Smooth muscle cell (in vitro differentiated cells): ENCODE measurements around the gene FMN1. TPM values are rescaled to one million over a fixed set of nuclear protein-coding genes. Genes with fewer than 3 reads are reported as not detected.

Source experiments
- DNase-seq: peaks from one replicate; lab custom pipeline; 2025; ENCODE audit not compliant: unreplicated experiment; lab: John Stamatoyannopoulos, UW
- H2AFZ ChIP-seq: fragments of 200-600 bp; sonication (generic); 2 replicates; pipeline ENCODE4 v1.6.0; 2016; ENCODE audit warnings: antibody characterized with exemption, low read depth, mild to moderate bottlenecking
- H3F3A ChIP-seq: fragments of 200-600 bp; sonication (generic); 2 replicates; pipeline ENCODE4 v1.6.0; 2017; ENCODE audit warnings: antibody characterized with exemption, low read depth
- H3K27ac ChIP-seq: fragments of 200-600 bp; sonication (generic); 2 replicates; pipeline ENCODE4 v1.5.1; 2016; ENCODE audit warnings: low read depth, mild to moderate bottlenecking
- H3K27me3 ChIP-seq: fragments of 200-600 bp; sonication (generic); 2 replicates; pipeline ENCODE4 v1.6.1; 2016; ENCODE audit warnings: low read depth, mild to moderate bottlenecking
- H3K36me3 ChIP-seq: fragments of 200-600 bp; sonication (generic); 2 replicates; pipeline ENCODE4 v1.5.1; 2016; ENCODE audit warnings: low read depth
- H3K4me1 ChIP-seq: fragments of 200-600 bp; sonication (generic); 2 replicates; pipeline ENCODE4 v1.5.1; 2016; ENCODE audit warnings: low read depth
- H3K4me2 ChIP-seq: fragments of 200-600 bp; sonication (generic); 2 replicates; pipeline ENCODE4 v1.6.0; 2016; ENCODE audit warnings: mild to moderate bottlenecking
- H3K4me3 ChIP-seq: fragments of 200-600 bp; sonication (generic); 2 replicates; pipeline ENCODE4 v1.5.1; 2016; ENCODE audit warnings: mild to moderate bottlenecking
- H3K79me2 ChIP-seq: fragments of 200-600 bp; sonication (generic); 2 replicates; pipeline ENCODE4 v1.6.0; 2016; ENCODE audit warnings: low read depth, mild to moderate bottlenecking
- H3K9ac ChIP-seq: fragments of 200-600 bp; sonication (generic); 2 replicates; pipeline ENCODE4 v1.6.0; 2016; ENCODE audit warnings: low read depth
- H3K9me3 ChIP-seq: fragments of 200-600 bp; sonication (generic); replicated peaks from 2 replicates; pipeline ENCODE4 v1.5.1; 2016; ENCODE audit warnings: low read depth
- H4K20me1 ChIP-seq: fragments of 200-600 bp; sonication (generic); 2 replicates; pipeline ENCODE4 v1.6.0; 2016; ENCODE audit warnings: low read depth
- CTCF ChIP-seq: fragments of 200-600 bp; sonication (generic); IDR thresholded peaks from 2 replicates; pipeline ENCODE4 v1.5.1; 2017; ENCODE audit warnings: borderline replicate concordance, mild to moderate bottlenecking, antibody characterized with exemption; ENCODE audit not compliant: insufficient read depth, poor library complexity, severe bottlenecking
- WGBS: methylation state at CpG from one replicate; pipeline ENCODE4 v1.1.7; 2016; ENCODE audit warnings: low lambda C conversion rate; 5-methylcytosine and 5-hydroxymethylcytosine counted together
- polyA plus RNA-seq: library from polyadenylated mRNA; unstranded; fragments of >200 nt; fragmentation: Nextera tagmentation; extraction: Ambion mirVana; gene quantifications from 2 replicates; pipeline ENCODE4 v1.2.1, GENCODE V29; 2016
- total RNA-seq: library from RNA; depleted of rRNA; stranded (reverse); fragments of >200 nt; gene quantifications from 2 replicates; pipeline ENCODE4 v1.2.3, GENCODE V29; 2014

Gene FMN1
- total and polyA plus RNA-seq, 2 experiments from 2014 or later, result 0.08 to 4.0 TPM

- TF ChIP-seq CTCF, result no peak
- Histone ChIP-seq H2AFZ (no peak overlapping the region), H3K4me2 (no peak overlapping the region), H3K9me3 (no peaks in the 10 kb centered on the region), H3K4me1 (peaks cover under 1% of the 10 kb centered on the region), H3K4me3 (no peak overlapping the region), H3K9ac (no peak overlapping the region), H3F3A (no peaks in the 10 kb centered on the region), H3K36me3 (no peaks in the 10 kb centered on the region), H3K27ac (no peak overlapping the region), H4K20me1 (no peaks in the 10 kb centered on the region), H3K27me3 (no peaks in the 10 kb centered on the region), H3K79me2 (no peaks in the 10 kb centered on the region)
- WGBS, result 88% methylated on average over 1 of the region's 1 CpG
- DNase-seq, result no peak
Observed at GRCh38 chr15:32998182-32998581, 196.3 kb downstream of the FMN1 start.

GRCh38 chr15:32994810-32995424 lies 199.6 kb downstream of the FMN1 start:
- H4K20me1 ChIP-seq, result no peaks in the 10 kb centered on the region
- no peaks in the 10 kb centered on the region for H3K9me3 ChIP-seq
- H3K36me3 ChIP-seq, result no peaks in the 10 kb centered on the region
- H3K9ac ChIP-seq, result no peak overlapping the region
- no peak overlapping the region for H3K27ac ChIP-seq
- H3K4me1 ChIP-seq, result peaks cover 4% of the 10 kb centered on the region
- peak; percentile 75 for TF ChIP-seq CTCF
- H2AFZ ChIP-seq, result no peak overlapping the region
- no peak overlapping the region for H3K4me3 ChIP-seq
- no peak overlapping the region for H3K4me2 ChIP-seq
- H3F3A ChIP-seq, result no peaks in the 10 kb centered on the region
- WGBS, result 98% methylated on average over 1 of the region's 1 CpG
- H3K79me2 ChIP-seq, result no peaks in the 10 kb centered on the region
- no peak for DNase-seq
- H3K27me3 ChIP-seq, result no peaks in the 10 kb centered on the region

GRCh38 chr15:32993285-32993684 lies 201.2 kb downstream of the FMN1 start:
- Histone ChIP-seq H3K9ac (no peak overlapping the region), H3F3A (no peaks in the 10 kb centered on the region), H3K36me3 (no peaks in the 10 kb centered on the region), H3K4me1 (peaks cover 4% of the 10 kb centered on the region), H3K27me3 (no peaks in the 10 kb centered on the region), H3K9me3 (no peaks in the 10 kb centered on the region), H3K27ac (no peak overlapping the region), H3K79me2 (no peaks in the 10 kb centered on the region), H3K4me2 (no peak overlapping the region), H2AFZ (no peak overlapping the region), H4K20me1 (no peaks in the 10 kb centered on the region), H3K4me3 (no peak overlapping the region)
- DNase-seq, result no peak
- TF ChIP-seq CTCF, result peak; percentile 23

- H3K4me3 ChIP-seq, result no peak overlapping the region
- H3K4me2 ChIP-seq, result no peak overlapping the region
- no peaks in the 10 kb centered on the region for H3K36me3 ChIP-seq
- no peak for DNase-seq
- H2AFZ ChIP-seq, result no peak overlapping the region
- no peaks in the 10 kb centered on the region for H3K79me2 ChIP-seq
- no peak overlapping the region for H3K27ac ChIP-seq
- H3K27me3 ChIP-seq, result no peaks in the 10 kb centered on the region
- H4K20me1 ChIP-seq, result no peaks in the 10 kb centered on the region
- TF ChIP-seq CTCF, result no peak
- H3K4me1 ChIP-seq, result peaks cover 4% of the 10 kb centered on the region
- H3F3A ChIP-seq, result no peaks in the 10 kb centered on the region
- no peak overlapping the region for H3K9ac ChIP-seq
- H3K9me3 ChIP-seq, result no peaks in the 10 kb centered on the region
- 76% methylated on average over 7 of the region's 7 CpGs for WGBS
Observed at GRCh38 chr15:32991619-32992111, 202.8 kb downstream of the FMN1 start.
